HG03039 (cell line): Measurements from ENCODE around the gene CFAP57.

ENCODE experiments used
- ATAC-seq: cut with Tn5 transposase; IDR thresholded peaks from one replicate; pipeline ENCODE4 v1.9.1; 2021; ENCODE audit warnings: mild to moderate bottlenecking, moderate library complexity; ENCODE audit not compliant: unreplicated experiment

CFAP57 gene

DNA sequence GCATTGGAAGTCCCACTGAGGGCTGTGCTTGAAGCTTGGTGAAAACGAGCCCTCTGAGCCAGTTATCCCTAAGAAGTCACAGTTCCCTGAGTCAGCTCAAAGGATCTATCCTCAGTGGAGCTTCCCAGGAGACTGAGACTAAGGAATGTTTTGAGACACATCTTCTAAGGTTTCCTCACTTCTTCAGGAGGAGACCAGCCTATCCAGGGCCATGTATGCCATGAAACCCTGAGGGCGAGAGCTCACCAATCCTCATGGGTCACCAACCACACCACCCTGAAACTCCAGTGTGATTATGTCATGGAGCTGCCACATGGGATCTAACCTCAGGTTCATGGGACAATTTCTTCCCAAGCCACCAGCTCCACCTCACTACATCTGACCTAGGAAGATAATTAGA is 121.0 kb downstream of the CFAP57 start:
- ATAC-seq = no peak

GRCh38 chr1:43293896-43294760 is 122.0 kb downstream of the CFAP57 start:
- ATAC-seq = no peak

DNA sequence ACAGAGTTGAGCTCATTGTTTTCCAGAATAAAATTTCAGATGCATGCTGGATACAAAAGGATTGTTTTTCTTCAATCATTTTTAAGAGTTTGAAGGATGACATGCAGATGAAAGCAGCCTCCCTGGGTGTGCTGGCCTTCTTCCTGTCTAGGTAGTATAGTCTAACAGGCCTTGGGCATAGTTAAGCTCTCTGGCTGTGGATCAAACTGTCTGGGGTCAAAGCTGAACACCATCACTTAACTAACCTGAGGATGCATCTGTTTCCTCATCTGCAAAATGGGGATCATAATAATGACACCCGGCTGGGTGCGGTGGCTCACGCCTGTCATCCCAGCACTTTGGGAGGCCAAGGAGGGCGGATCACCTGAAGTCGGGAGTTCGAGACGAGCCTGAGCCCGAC is 122.6 kb downstream of the CFAP57 start:
- no peak for ATAC-seq

GRCh38 chr1:43296207-43296606 is 124.1 kb downstream of the CFAP57 start:
- no peak for ATAC-seq

DNA sequence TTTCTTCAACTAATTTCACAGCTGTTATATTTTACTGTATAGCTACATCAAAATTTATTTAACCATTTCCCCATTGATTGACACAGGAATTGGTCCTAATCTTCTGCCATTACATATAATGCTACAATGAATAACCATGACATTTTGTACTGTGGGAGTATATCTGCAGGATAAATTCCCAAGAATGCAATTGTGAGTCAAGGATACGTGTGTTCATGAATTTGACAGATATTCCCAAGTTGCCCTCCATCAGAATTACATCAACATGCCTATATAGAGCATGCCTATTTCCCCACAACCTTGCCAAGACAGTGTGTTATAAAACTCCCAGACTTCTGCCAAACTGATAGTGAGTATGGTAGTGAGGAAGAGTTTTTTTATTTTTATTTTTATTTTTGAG is 125.9 kb downstream of the CFAP57 start:
- ATAC-seq = no peak

- no peak for ATAC-seq
Observed at GRCh38 chr1:43299101-43299500, 127.0 kb downstream of the CFAP57 start.

- ATAC-seq = no peak
Observed at GRCh38 chr1:43300378-43301094, 128.4 kb downstream of the CFAP57 start, which contains the start of gene TIE1. TSS of gene TIE1 (plus strand) at chr1:43300982. CDS start at chr1:43301072, 90 bp downstream.

DNA sequence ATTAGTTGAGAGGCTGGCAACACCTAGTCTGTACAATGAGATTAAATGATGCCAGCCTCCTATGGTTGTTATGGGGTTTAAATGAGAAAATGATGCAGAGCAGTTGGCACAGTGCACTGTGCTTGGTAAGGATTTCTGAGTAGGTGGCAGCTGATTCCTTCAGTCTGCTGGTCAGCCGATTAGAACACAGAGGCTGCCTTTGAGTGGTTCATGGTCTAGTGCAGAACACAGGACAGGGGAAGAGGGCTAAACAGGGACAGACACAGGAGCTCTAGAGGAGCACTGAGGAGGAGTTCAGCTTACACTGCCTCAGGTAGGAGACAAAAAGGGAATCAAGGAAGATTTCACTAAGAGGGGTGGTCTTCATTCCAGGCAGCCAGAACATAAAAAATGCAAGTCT is 130.1 kb downstream of the CFAP57 start:
- ATAC-seq = no peak

DNA sequence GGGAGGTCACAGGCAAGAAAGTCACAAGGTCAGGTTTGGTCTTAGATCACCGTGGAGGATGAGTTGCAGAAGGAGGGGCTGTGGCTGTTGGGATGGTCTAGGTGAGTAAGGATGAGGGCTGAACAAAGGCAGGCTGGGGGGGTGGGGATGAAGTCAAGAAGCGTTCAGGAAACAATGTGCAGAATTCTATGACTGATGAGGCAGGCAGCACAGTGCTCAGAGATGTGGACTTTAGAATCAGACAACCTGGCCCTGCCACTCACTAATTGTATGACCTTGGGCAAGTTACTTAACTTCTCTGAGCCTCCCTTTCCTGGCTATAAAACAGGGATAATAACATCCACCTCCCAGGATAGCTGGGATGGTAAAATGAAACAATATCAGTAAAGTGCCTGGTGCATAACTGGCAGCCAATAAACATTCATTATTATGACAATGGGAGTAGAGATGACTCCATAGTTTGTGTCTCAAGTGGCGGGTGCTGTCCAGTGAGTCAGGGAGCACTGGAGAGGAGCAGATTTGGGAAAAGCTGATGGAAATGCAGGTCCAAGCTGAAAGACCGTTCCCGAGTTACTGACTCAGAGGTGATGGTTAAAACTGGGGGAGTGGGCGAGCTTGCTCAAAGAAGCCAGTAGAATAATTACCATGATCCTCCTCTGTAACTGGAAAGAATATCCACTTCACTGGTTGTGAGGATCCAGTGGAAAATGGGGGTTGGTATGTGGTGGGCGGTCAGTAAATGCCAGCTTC is 130.8 kb downstream of the CFAP57 start:
- no peak for ATAC-seq

DNA sequence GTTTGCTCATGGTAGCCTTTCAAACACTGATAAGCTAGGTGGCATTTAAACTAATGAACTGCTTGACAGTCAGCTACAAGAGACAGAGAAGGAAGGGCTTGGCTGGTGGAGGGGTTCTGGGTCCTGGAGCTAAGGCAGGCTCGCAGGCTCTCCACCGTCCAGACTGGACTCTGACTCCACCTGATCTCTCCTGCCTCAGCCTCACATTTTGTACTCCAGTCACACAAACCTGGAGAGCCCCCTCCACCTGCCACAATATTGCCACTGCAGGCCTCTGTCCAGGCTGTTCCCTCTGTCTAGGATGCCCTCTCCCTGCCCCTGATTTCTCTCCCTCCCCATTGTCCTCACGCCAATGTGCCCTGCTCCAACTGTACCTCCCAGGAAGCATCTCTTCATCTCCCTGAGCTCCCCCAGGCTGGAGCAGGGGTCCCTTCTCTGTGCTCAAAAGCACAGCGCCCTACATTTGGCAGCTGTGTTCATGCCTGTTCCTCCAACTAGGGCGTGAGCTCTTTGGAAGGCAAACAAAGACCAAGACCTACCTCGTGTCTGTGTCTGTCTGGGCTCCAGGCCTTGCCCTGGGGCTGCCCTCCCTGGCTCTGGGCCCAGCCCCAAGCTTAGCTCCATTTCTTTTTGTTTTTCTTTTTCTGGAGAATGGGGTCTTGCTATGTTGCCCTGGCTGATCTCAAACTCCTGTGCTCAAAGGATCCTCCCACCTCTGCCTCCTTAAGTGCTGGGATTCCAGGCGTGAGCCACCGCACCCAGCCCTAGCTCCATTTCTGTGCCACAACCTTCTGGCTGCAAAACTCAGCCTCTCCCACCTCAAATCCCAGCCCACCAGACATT is 131.6 kb downstream of the CFAP57 start:
- no peak for ATAC-seq
